ENCODE data around the gene TIAM2. TPM values are rescaled to one million over a fixed set of nuclear protein-coding genes. Genes with fewer than 3 reads are reported as not detected.
A peak's percentile ranks its signal among the peaks of the same experiment; 100 is the strongest.

The TIAM2 gene
- total RNA-seq (2012; rRNA removed), result 2.8 and 3.7 TPM in 2 replicates

- no peaks in the 10 kb centered on the region for H3K36me3 ChIP-seq (ENCODE audit: insufficient read depth, low read length)
- H3K9me3 ChIP-seq (replicated peaks; ENCODE audit: low read length), result no peaks in the 10 kb centered on the region
- peaks cover 9% of the 10 kb centered on the region for H3K4me1 ChIP-seq (ENCODE audit: control insufficient read depth, insufficient read depth, low read length)
- H3K4me2 ChIP-seq (ENCODE audit: low read length), result peak within 1 kb of the TSS; percentile 96
- no peaks in the 10 kb centered on the region for H3K27me3 ChIP-seq (ENCODE audit: control insufficient read depth, insufficient read depth, low read length)
- peak within 1 kb of the TSS; percentile 93 for H3K9ac ChIP-seq (ENCODE audit: low read depth, low read length)
- peak within 1 kb of the TSS; percentile 88 for H3K4me3 ChIP-seq (ENCODE audit: low read length)
These were observed at the start of gene TIAM2 for GRCh38 chr6:154995254-154996015. Gene TIAM2 (plus strand): TSS chr6:154995315. CDS start chr6:155129224, 133,909 bp downstream.

- Histone ChIP-seq H3K4me2 (ENCODE audit: low read length) (no peak overlapping the region), H3K27me3 (ENCODE audit: control insufficient read depth, insufficient read depth, low read length) (no peaks in the 10 kb centered on the region), H3K4me1 (ENCODE audit: control insufficient read depth, insufficient read depth, low read length) (no peaks in the 10 kb centered on the region), H3K9me3 (replicated peaks; ENCODE audit: low read length) (no peaks in the 10 kb centered on the region), H3K36me3 (ENCODE audit: insufficient read depth, low read length) (no peaks in the 10 kb centered on the region), H3K9ac (ENCODE audit: low read depth, low read length) (no peak overlapping the region), H3K4me3 (ENCODE audit: low read length) (no peak overlapping the region)
These were observed 44.2 kb upstream of the TIAM2 start for GRCh38 chr6:154950979-154951344.

- no peaks in the 10 kb centered on the region for H3K27me3 ChIP-seq (ENCODE audit: control insufficient read depth, insufficient read depth, low read length)
- no peaks in the 10 kb centered on the region for H3K4me1 ChIP-seq (ENCODE audit: control insufficient read depth, insufficient read depth, low read length)
- no peaks in the 10 kb centered on the region for H3K9me3 ChIP-seq (replicated peaks; ENCODE audit: low read length)
- H3K4me2 ChIP-seq (ENCODE audit: low read length), result no peak overlapping the region
- no peaks in the 10 kb centered on the region for H3K36me3 ChIP-seq (ENCODE audit: insufficient read depth, low read length)
- H3K9ac ChIP-seq (ENCODE audit: low read depth, low read length), result no peak overlapping the region
- H3K4me3 ChIP-seq (ENCODE audit: low read length), result no peak overlapping the region
These were observed 43.5 kb upstream of the TIAM2 start for GRCh38 chr6:154951345-154952200.

- Histone ChIP-seq H3K4me2 (ENCODE audit: low read length) (no peak overlapping the region), H3K4me3 (ENCODE audit: low read length) (no peak overlapping the region), H3K36me3 (ENCODE audit: insufficient read depth, low read length) (no peaks in the 10 kb centered on the region), H3K9ac (ENCODE audit: low read depth, low read length) (no peak overlapping the region), H3K4me1 (ENCODE audit: control insufficient read depth, insufficient read depth, low read length) (no peaks in the 10 kb centered on the region), H3K9me3 (replicated peaks; ENCODE audit: low read length) (no peaks in the 10 kb centered on the region), H3K27me3 (ENCODE audit: control insufficient read depth, insufficient read depth, low read length) (no peaks in the 10 kb centered on the region)
These were observed 41.5 kb upstream of the TIAM2 start for GRCh38 chr6:154953644-154954043.

- no peaks in the 10 kb centered on the region for H3K27me3 ChIP-seq (ENCODE audit: control insufficient read depth, insufficient read depth, low read length)
- H3K36me3 ChIP-seq (ENCODE audit: insufficient read depth, low read length), result no peaks in the 10 kb centered on the region
- H3K9me3 ChIP-seq (replicated peaks; ENCODE audit: low read length), result no peaks in the 10 kb centered on the region
- H3K4me1 ChIP-seq (ENCODE audit: control insufficient read depth, insufficient read depth, low read length), result no peaks in the 10 kb centered on the region
- H3K4me3 ChIP-seq (ENCODE audit: low read length), result no peak overlapping the region
- no peak overlapping the region for H3K9ac ChIP-seq (ENCODE audit: low read depth, low read length)
- H3K4me2 ChIP-seq (ENCODE audit: low read length), result no peak overlapping the region
These were observed 40.8 kb upstream of the TIAM2 start for GRCh38 chr6:154954347-154954746.

GRCh38 chr6:154956771-154957522 is 38.2 kb upstream of the TIAM2 start:
- Histone ChIP-seq H3K4me2 (ENCODE audit: low read length) (no peak overlapping the region), H3K4me3 (ENCODE audit: low read length) (no peak overlapping the region), H3K27me3 (ENCODE audit: control insufficient read depth, insufficient read depth, low read length) (no peaks in the 10 kb centered on the region), H3K9me3 (replicated peaks; ENCODE audit: low read length) (no peaks in the 10 kb centered on the region), H3K9ac (ENCODE audit: low read depth, low read length) (no peak overlapping the region), H3K4me1 (ENCODE audit: control insufficient read depth, insufficient read depth, low read length) (no peaks in the 10 kb centered on the region), H3K36me3 (ENCODE audit: insufficient read depth, low read length) (no peaks in the 10 kb centered on the region)

- Histone ChIP-seq H3K4me3 (ENCODE audit: low read length) (no peak overlapping the region), H3K27me3 (ENCODE audit: control insufficient read depth, insufficient read depth, low read length) (no peaks in the 10 kb centered on the region)
These were observed 36.6 kb upstream of the TIAM2 start for GRCh38 chr6:154958469-154958868.

GRCh38 chr6:154960299-154960843 is 34.7 kb upstream of the TIAM2 start:
- no peak overlapping the region for H3K9ac ChIP-seq (ENCODE audit: low read depth, low read length)
- H3K9me3 ChIP-seq (replicated peaks; ENCODE audit: low read length), result no peaks in the 10 kb centered on the region
- no peaks in the 10 kb centered on the region for H3K36me3 ChIP-seq (ENCODE audit: insufficient read depth, low read length)
- peaks cover 8% of the 10 kb centered on the region for H3K4me1 ChIP-seq (ENCODE audit: control insufficient read depth, insufficient read depth, low read length)
- no peak overlapping the region for H3K4me3 ChIP-seq (ENCODE audit: low read length)
- no peaks in the 10 kb centered on the region for H3K27me3 ChIP-seq (ENCODE audit: control insufficient read depth, insufficient read depth, low read length)
- H3K4me2 ChIP-seq (ENCODE audit: low read length), result no peak overlapping the region

More at GRCh38 chr6:154958469-154958868, 36.6 kb upstream of the TIAM2 start:
- H3K4me1 ChIP-seq (ENCODE audit: control insufficient read depth, insufficient read depth, low read length), result peaks cover 8% of the 10 kb centered on the region
- no peaks in the 10 kb centered on the region for H3K36me3 ChIP-seq (ENCODE audit: insufficient read depth, low read length)
- H3K9me3 ChIP-seq (replicated peaks; ENCODE audit: low read length), result no peaks in the 10 kb centered on the region
- H3K9ac ChIP-seq (ENCODE audit: low read depth, low read length), result no peak overlapping the region
- no peak overlapping the region for H3K4me2 ChIP-seq (ENCODE audit: low read length)

GRCh38 chr6:154960854-154961530 is 34.1 kb upstream of the TIAM2 start:
- Histone ChIP-seq H3K27me3 (ENCODE audit: control insufficient read depth, insufficient read depth, low read length) (no peaks in the 10 kb centered on the region), H3K4me3 (ENCODE audit: low read length) (no peak overlapping the region), H3K36me3 (ENCODE audit: insufficient read depth, low read length) (no peaks in the 10 kb centered on the region), H3K4me2 (ENCODE audit: low read length) (no peak overlapping the region), H3K4me1 (ENCODE audit: control insufficient read depth, insufficient read depth, low read length) (peaks cover 8% of the 10 kb centered on the region), H3K9ac (ENCODE audit: low read depth, low read length) (no peak overlapping the region), H3K9me3 (replicated peaks; ENCODE audit: low read length) (no peaks in the 10 kb centered on the region)

- H3K4me1 ChIP-seq (ENCODE audit: control insufficient read depth, insufficient read depth, low read length), result peaks cover 8% of the 10 kb centered on the region
- no peak overlapping the region for H3K9ac ChIP-seq (ENCODE audit: low read depth, low read length)
- no peaks in the 10 kb centered on the region for H3K27me3 ChIP-seq (ENCODE audit: control insufficient read depth, insufficient read depth, low read length)
- no peak overlapping the region for H3K4me3 ChIP-seq (ENCODE audit: low read length)
- H3K36me3 ChIP-seq (ENCODE audit: insufficient read depth, low read length), result no peaks in the 10 kb centered on the region
- no peak overlapping the region for H3K4me2 ChIP-seq (ENCODE audit: low read length)
- no peaks in the 10 kb centered on the region for H3K9me3 ChIP-seq (replicated peaks; ENCODE audit: low read length)
These were observed 32.4 kb upstream of the TIAM2 start for GRCh38 chr6:154962753-154963152.
